HG03565 (cell line): ENCODE results near the gene S1PR3.
"Not testable (repeated sequence)": the region's sequence is repeated elsewhere in the genome, so short reads cannot be mapped to it uniquely, and the experiment has no call there.

Source experiments
- ATAC-seq: cut with Tn5 transposase; IDR thresholded peaks from one replicate; pipeline ENCODE4 v1.9.1; 2021; ENCODE audit warnings: mild to moderate bottlenecking, moderate library complexity; ENCODE audit not compliant: unreplicated experiment

Gene S1PR3

DNA sequence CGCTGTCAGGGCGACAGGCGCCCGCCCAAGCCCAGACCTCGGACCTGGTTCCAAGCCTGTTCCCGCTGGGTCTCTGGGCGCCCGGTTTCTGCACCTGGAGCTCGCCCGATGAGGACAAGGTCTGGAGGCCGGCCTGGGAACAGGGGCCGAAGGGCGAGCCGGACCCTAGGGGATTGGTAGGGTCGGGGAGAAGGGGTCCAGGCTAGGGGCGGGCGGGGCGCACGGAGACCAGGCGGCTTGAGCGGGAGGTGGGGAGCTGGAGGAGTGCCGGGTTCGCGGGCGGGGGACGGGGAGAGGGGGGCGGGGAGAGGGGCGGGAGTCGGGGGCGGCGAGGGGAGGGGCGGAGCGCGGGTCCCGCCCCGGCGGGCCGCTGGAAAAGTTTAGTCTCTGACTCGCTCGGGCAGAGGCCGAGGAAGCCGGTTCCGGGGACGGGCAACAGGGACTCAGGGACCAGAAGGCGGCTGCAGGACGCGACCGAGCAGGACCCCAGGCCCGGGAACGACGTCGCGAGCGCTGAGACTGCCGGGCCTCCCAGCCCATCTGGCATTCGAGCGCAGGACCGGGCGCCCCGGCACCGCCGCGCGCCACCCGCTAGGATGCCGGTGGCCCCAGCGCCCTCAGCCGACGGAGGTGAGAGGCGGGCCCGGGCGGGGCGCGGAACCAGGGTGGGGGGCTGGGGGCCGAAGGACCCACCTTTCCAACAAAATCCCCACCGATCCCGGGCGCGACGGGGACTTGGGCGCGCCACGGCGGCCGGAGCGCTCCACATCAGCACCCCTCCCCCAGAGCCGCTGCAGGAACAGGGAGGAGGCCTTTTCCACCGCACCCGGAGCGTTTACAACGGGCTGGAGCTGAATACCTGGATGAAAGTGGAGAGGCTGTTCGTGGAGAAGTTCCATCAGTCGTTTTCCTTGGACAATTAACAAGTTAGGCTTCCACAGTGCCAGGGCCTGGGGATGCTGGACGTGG is at the start of gene S1PR3:
TSS of gene S1PR3 (plus strand) at position 403 of the 969 bp plus-strand sequence. CDS start 9,733 bp downstream, outside the sequence.
- ATAC-seq, result no peak

DNA sequence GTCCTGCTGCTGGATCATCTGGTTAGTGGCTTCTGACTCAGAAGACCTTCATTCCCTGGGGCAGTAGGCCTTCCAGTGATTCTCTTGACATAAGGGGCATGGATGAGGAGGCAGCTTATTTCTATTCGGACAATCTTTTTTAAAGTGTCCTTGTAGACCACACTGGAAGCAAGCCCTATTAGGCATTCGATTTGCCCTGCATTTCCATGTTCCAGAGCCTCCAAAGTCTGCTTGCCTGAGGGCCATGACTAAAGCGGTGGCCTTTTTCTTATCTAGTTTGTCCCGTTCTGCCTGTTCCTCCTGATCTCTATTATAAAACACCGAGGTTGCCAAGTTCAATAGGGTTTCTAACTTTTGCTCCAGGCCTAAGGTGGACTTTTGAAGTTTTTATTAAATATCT is 49.7 kb upstream of the S1PR3 start:
- not testable (repeated sequence) for ATAC-seq

DNA sequence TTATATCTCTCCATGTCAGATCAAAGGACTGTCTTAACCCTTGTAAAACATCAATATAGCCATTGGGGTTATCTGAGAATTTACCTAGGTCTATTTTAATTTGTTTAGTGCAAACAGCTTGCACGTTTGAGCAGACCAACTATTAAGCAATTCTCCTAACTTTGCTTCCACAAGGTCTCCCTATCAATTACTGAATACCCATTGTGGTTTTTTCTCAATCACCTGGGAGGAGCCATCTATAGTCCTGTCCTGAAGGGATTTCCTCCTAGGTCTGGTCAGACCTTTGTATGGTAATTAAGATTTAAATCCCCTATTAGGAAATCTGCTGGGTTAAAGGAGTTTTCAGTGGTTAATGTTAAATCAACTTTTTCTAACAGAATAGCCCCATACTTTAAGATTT is 48.9 kb upstream of the S1PR3 start:
- no peak for ATAC-seq

DNA sequence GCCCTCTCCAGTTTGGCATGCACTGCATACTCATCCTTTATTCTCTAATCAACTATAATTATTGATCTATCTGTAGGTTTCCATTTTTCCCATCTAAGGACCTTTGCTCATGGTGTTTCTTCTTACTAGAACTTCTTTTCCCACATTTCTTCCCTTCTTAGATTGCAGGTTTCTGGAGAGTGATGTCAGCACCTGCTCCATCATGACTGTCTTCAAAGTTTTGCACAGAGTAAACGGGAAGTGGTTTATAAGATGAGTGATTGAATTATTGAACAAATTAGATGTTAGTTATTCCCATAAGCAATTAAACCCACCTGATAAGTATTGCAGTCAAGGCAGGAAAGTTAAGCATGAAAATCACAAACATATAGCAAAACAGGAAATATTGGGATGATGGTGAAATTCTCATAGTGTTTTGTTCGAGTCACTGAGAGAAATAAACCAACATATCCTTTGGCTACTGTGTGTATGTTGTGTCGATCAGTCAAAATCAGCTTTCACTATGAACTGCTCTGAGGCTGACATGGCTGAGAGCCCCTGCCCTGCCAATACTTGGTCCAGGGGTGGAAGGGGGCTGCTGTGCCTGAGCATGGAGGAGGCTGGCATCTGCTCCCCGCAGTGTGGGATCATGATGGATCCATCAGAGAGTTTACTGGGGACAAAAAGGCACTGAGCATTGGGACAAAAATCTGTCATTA is 45.5 kb upstream of the S1PR3 start:
- no peak for ATAC-seq

DNA sequence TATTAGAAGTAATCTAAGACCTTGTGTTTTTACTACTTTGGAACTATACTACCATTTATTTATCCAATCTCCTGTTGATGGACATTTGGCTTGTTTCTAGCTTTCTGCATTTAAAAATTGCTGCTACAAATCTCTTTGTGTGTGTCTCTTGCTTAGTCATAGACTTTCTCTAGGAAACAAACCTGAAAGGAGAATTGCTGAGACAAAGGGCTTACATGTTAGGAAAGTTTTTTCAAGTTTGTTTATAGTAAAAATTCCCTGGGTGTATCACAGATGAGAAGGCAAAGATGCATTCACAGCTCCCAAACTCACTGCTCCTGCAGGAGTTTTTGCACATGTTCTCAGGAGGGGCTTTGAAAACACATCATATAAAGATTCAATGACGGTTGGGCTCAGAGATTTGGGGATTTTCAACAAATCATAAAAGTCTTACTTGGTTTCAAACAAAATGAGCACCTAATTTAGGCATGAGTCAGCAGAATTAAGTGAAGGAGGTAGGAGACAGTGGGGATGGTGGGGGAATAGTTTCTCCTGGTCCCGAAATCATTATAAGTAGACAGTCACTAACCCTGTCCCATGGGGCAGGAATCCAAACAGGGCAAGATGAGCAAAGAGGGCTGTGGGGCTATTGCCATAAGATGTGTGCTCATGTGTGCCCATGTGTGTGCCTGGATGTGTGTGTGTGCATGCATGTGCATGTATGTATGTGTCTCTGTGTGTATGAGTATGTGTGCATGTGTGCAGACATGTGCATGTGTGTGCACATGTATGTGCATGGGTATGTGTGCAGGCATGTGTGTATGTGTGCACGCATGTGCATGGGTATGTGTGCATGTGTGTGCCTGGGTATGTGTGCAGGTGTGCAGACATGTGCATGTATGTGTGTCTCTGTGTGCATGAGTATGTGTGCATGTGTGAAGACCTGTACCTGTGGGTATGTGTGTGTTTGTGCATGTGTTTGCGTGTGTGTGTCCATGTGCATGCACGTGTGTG is 43.4 kb upstream of the S1PR3 start:
- no peak for ATAC-seq

DNA sequence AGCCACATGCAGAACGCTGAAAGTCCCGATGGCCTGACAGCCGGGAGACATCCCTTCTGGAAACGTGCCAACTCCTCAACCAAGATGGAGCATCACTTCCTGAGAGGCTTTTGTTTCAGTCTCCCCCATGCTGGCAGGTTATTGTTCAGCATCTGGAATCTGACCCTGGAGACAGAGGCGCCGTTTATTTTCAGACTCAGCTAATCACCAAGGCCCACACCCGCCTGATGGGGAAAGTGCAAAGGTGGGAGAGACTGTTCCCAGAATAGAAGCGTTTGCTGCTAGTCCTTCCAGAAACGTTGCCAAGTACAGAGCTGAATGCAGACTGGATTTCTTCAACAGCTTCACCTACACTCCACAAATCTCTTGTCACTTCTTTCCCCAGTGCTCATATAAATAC is 41.8 kb upstream of the S1PR3 start:
- no peak for ATAC-seq

DNA sequence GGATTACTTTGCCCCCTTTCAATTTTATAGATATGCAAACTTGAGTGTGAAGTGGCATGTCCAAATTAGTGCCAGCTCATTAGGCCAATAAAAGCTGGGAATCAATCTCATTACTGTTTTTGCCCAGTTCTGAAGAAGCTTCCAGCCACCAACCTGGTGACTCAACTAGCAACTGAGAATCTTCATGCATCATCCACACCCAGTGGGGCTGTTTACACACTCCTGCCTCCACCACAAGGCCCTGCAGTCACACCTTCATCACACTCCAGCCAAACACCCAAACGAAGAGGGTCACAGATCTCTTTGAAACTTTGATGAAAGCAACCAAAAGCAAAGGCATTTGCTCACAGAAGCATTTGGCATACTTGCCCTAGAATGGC is 41.3 kb upstream of the S1PR3 start:
- ATAC-seq, result no peak

DNA sequence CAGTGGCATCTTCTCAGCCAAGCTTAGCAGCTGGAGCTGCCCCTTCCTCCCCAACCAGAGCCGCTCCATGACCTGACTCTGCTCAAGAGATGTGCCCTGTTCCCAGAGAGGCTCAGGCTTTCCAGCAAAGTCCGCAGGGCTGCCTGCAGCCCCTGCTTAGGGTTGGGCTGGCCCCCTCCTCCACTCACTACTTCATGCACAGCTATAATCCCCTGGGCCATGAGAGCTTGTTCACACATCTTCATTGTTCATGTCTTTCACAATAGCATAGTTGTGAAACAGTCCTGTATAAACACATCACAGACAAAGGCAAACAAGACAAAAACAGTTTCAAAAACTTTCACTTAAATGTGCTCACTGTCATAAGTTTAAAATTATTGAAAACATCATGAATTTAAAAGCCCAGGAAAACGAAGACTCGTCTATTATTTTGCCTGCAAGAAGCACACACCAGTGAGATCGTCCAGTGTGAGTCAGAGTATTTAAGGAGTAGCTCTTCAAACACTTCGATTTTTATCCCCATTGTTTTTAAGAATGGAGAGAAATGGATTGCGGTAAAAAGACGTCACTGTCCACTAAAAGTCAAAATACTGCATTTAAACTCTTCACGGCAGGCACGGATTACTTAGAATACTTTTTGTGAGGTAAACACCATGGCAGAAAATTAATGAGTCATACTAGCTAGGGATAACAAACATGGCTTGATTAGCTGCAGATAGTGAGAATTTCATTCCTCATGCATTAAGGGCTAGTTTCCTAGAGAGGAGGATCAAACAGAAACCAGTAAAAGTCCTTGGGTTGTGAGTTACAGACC is 40.7 kb upstream of the S1PR3 start:
- no peak for ATAC-seq

DNA sequence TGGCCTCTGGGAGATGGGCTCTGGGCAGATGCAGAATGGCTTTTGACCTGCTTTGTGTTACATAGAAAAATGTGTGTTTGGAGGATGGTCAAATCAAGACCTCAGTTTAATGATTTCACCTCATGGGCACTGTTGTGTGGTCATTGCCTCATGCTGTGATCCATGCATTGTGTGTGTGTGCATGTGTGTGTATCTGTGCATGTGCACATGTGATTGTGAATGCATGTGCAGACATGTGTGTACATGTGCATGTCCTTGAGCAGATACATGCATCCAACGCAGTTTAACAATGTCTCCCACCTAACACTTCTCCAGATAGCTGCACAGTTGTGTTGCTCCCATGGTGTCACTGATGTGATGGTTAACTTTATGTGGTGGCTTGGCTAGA is 40.1 kb upstream of the S1PR3 start:
- no peak for ATAC-seq

DNA sequence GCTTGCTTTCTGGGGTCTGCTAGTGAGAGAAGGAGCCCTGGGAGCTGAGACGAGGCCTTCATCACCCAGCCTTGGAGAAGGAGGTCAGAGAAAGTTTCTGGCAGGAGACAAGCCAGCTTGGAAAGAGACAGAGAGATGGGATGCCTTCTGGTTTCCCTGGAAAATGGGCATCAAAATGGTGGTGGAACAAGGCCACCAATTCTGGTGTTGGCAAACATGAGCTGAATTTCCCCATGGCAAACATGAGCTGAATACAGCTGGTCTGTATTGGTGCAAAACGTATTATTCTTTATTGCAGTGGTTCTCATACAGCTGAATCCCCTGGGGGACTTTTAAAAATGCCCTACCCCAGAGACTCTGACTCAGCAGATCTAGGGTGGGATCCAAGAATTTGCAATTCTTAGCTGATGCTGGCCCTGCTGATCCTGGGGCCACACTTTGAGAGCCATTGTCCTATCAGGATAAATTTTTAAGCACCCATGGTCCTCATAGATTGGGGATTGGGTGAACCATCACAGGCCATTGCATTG is 39.1 kb upstream of the S1PR3 start:
- no peak for ATAC-seq

DNA sequence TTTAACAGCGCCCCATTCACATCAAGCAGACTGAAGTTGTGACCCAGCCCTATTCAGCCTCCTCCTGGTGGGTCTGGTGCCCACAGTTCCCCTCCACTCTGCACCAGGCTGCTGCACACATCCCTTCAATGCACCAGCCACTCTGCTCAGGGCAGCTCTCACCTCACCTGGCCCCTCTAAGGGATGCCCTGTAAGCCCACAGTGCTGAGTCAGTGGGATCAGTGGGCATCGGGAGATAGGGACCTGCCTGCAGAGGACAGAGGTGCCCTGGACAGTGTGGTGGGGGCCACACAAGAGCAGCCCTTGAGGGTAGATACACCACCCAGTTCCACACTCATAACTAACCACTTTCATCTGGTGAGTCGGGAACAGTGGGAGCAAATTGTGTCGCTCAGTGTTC is 38.3 kb upstream of the S1PR3 start:
- no peak for ATAC-seq

DNA sequence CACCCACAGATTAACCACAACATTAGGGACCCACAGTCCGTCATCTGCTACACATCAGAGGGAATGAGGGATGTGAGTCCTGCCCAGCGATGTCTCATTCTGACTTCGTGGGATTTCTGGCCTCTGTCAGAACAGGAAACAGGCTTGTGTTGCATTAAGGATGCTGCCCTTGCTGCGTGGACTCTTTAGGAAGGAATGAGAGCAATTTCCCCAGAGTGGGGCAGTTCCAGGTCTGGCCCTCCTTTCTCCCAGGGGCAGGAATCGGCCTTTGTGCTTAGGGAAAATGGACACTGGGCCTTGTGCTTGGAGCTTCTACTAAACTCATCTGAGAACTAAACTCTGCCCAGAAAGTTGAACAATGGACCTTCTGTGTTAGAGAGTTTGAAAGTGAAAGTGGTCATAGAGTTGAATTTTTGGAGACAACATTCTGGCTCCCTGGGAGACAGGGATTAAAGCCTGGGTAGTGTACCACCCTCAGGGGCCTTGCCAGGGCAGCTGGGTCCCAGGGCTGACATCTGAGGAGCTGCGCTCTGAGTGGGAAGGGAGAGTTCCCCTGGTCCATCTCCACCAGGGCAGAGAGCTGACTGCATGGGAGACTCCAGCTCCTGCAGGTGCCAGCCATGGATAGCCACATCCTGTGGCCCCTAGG is 37.8 kb upstream of the S1PR3 start:
- no peak for ATAC-seq

DNA sequence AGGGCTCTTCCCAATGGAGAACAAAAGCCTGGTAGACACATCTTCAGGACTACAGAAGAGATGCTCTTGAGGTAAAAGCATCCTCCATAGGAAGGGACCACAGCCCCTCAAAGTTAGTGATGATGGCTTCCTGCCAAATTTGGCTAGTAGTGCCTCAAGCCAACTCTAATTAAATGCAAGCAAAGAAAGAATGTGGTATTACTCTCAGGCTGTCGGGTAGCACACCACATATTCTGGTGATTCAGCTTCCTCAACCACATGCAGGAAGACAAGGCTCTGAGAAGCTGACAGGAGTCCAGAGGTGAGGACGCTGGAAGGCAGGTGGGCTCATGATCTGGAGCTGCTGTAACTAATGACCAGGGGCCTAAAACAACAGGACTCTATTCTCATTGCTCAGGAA is 37.2 kb upstream of the S1PR3 start:
- ATAC-seq, result no peak

DNA sequence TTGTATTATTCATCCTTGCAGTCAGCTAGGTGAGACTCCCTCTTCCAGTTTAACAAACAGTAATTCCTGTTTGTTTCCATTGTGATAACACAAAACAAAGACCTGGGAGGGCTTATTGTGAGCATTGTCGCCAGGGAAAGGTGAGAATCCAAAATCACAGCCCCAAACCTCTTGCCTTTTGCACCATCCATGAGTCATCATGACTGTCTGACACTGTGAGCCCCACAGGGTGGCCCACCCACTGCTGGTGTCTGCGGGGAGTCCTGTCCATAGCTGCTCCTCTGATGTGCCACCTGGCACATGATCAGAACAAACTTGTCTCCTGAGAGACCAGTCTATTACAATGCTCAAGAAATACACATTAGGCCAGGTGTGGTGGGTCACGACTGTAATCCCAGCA is 33.7 kb upstream of the S1PR3 start:
- ATAC-seq, result no peak

DNA sequence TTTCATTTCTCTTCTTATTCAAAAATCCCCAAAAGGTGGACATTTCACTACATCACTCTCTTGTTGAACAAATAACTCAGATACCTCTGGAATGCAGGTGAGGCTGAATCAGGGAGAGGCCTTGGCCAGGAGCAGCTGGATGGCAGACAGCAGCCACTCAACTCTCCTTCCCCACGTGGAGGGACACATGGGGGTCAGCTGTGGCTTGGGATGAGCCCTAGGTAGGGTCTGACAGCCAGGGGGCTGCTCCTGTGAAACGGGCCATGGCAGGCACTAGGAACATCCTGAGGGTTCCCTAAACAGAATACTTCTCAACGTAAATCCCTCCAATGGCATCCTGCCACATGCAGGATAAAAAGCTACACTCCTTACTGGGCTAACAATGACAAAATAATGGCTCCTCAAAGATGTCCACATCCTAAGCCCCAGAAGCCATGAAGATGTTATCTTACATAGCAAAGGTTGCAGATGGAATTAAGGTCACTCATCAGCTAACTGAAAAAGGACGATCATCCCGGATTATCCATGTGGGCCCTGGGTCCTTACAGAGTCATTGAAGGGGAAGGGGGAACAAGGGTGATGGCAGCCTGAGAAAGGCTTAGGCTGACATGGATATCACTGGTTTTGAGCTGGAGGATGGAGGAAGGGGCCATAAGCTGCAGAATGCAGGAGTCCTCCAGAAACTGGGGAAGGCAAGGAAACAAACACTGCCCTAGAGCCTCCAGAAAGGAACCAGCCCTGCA is 31.4 kb upstream of the S1PR3 start:
- no peak for ATAC-seq

DNA sequence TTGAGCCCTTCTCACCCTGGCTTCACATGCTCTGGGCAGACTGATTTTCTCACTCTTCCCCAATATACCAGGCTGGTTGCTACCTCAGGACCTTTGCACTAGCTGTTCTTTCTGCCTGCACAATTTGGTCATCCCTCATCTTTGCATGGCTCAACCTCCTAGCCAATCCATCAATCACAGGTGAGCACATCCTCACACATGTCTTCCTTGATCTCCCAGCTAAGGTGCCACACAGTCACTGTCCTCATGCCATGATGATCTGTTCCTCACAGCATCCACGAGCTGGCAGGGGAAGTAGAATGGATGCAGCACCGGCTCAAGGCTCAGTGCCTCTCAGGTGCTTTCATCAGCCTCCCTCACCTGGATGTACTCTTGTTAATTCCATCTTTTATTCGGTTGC is 30.6 kb upstream of the S1PR3 start:
- no peak for ATAC-seq

DNA sequence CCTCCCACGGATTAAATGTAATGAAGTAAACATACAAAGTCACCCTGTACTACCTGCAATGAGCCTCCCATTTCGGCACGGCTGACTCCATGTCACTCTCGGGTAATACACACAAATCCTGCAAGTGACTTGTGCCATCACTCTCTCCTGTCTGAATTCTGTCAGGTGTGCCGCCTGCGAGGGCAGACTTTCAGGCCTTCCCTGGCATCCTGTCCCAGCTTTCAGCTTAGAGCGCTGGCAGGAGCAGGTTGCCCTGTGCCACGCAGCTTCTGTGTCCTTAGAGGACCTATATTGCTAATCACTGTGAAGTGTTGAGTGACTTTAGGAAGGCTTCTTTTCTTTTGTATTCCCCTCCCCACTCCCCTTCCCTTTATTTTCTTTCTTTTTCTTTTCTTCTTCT is 25.8 kb upstream of the S1PR3 start:
- ATAC-seq, result no peak

DNA sequence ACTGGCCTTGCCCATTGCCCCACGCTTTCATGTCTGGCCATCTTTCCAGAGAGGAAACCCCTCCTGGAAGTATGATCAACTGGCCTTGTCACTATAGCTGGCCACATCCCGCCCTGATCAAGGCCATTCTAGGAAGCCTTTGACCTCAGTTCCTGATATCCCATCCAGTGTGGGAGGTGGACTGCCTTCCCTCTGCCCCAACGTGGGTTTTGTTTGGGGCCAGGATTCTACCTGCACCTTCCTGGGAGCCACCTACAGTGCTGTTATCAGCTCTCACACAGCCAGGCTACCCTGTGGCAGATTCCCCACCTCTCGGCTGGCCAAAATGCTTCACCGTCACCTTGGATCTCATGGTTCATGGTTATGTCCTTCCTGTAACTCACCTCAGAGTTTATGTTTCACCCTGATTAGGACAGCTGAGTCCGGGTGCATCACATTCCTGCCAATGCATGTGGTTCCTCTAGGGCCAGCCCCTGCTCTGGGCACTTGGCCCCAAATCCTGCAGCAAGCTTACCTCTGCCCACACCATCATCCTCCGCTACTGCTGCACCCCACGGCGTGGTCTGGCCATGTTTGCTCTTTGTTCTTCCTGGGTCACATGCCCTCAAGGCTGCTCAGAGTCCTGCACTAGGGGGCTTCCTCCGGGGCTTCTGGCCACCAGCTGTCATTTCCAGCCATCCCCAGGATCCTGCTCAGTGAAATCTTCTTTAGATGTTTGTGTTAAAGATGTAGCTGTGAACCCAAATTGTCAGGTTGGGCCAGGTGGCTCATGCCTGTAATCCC is 24.2 kb upstream of the S1PR3 start:
- ATAC-seq, result no peak
